ENCODE measurements around the gene METTL22.

DNA sequence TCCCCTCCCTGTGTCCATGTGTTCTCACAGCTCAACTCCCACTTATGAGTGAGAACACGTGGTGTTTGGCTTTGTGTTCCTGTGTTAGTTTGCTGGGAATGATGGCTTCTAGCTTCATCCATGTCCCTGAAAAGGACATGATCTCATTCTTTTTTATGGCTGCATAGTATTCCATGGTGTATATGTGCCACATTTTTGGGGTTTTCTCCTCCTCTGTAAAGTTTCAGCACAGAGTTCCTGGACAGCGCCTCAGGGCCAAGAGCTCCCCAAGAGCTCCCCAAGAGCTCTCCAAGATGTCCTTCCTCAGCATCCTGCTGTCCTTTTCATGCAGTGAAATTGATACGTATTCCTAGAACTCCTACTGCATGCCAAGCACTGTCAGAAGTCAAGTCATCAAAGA lies 46.0 kb downstream of the METTL22 start:
- TF ChIP-seq, protein P1, sequence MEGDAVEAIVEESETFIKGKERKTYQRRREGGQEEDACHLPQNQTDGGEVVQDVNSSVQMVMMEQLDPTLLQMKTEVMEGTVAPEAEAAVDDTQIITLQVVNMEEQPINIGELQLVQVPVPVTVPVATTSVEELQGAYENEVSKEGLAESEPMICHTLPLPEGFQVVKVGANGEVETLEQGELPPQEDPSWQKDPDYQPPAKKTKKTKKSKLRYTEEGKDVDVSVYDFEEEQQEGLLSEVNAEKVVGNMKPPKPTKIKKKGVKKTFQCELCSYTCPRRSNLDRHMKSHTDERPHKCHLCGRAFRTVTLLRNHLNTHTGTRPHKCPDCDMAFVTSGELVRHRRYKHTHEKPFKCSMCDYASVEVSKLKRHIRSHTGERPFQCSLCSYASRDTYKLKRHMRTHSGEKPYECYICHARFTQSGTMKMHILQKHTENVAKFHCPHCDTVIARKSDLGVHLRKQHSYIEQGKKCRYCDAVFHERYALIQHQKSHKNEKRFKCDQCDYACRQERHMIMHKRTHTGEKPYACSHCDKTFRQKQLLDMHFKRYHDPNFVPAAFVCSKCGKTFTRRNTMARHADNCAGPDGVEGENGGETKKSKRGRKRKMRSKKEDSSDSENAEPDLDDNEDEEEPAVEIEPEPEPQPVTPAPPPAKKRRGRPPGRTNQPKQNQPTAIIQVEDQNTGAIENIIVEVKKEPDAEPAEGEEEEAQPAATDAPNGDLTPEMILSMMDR (IDR thresholded peaks at IDR 0.05; ENCODE audit: insufficient read depth, low read length): no peak
- no peak for TF ChIP-seq POLR2AphosphoS5 (IDR thresholded peaks at IDR 0.05; ENCODE audit: low read depth)
- TF ChIP-seq, protein P2, sequence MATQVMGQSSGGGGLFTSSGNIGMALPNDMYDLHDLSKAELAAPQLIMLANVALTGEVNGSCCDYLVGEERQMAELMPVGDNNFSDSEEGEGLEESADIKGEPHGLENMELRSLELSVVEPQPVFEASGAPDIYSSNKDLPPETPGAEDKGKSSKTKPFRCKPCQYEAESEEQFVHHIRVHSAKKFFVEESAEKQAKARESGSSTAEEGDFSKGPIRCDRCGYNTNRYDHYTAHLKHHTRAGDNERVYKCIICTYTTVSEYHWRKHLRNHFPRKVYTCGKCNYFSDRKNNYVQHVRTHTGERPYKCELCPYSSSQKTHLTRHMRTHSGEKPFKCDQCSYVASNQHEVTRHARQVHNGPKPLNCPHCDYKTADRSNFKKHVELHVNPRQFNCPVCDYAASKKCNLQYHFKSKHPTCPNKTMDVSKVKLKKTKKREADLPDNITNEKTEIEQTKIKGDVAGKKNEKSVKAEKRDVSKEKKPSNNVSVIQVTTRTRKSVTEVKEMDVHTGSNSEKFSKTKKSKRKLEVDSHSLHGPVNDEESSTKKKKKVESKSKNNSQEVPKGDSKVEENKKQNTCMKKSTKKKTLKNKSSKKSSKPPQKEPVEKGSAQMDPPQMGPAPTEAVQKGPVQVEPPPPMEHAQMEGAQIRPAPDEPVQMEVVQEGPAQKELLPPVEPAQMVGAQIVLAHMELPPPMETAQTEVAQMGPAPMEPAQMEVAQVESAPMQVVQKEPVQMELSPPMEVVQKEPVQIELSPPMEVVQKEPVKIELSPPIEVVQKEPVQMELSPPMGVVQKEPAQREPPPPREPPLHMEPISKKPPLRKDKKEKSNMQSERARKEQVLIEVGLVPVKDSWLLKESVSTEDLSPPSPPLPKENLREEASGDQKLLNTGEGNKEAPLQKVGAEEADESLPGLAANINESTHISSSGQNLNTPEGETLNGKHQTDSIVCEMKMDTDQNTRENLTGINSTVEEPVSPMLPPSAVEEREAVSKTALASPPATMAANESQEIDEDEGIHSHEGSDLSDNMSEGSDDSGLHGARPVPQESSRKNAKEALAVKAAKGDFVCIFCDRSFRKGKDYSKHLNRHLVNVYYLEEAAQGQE (IDR thresholded peaks at IDR 0.05; ENCODE audit: insufficient replicate concordance, low read depth): peak; percentile 88
- TF ChIP-seq GABPA (IDR thresholded peaks at IDR 0.05; ENCODE audit: low read depth): no peak
- TF ChIP-seq SPI1 (IDR thresholded peaks at IDR 0.05; ENCODE audit: borderline replicate concordance, low read depth): no peak
